GM12873 (cell line): ENCODE results near the gene HHLA2.

Experiments used
- CTCF ChIP-seq: IDR thresholded peaks from 2 replicates; pipeline ENCODE4 v1.5.1; 2012; ENCODE audit warnings: low read depth, mild to moderate bottlenecking, moderate library complexity, low read length, control low read depth; ENCODE audit not compliant: insufficient read depth; ENCODE audit errors: missing control alignments

Gene HHLA2

GRCh38 chr3:108302570-108302969 lies 6.2 kb downstream of the HHLA2 start:
- TF ChIP-seq CTCF: no peak

- TF ChIP-seq CTCF: no peak
Measured at GRCh38 chr3:108305484-108306172, 9.3 kb downstream of the HHLA2 start.

GRCh38 chr3:108311797-108312196 lies 15.4 kb downstream of the HHLA2 start:
- no peak for TF ChIP-seq CTCF

GRCh38 chr3:108312656-108313055 lies 16.3 kb downstream of the HHLA2 start:
- no peak for TF ChIP-seq CTCF

- TF ChIP-seq CTCF: no peak
Measured at GRCh38 chr3:108315767-108316301, 19.5 kb downstream of the HHLA2 start.

- TF ChIP-seq CTCF: no peak
Measured at GRCh38 chr3:108319428-108320082, 23.2 kb downstream of the HHLA2 start.

GRCh38 chr3:108320746-108321350 lies 24.5 kb downstream of the HHLA2 start:
- TF ChIP-seq CTCF: no peak
